H9 (cell line): ENCODE data around the gene SEC24C. TPM values are rescaled to one million over a fixed set of nuclear protein-coding genes. Genes with fewer than 3 reads are reported as not detected.
A peak's percentile ranks its signal among the peaks of the same experiment; 100 is the strongest.

Experiments used
- DNase-seq: peaks from one replicate; pipeline ENCODE4 v3.0.0-alpha.2; 2017
- H2AFZ ChIP-seq: one replicate; pipeline ENCODE4 v1.6.1; 2013; ENCODE audit warnings: mild to moderate bottlenecking, low read length, control low read depth, moderate library complexity
- H2AK5ac ChIP-seq: 2 replicates; pipeline ENCODE4 v1.6.1; 2013; ENCODE audit warnings: low read length, control low read depth, mixed read lengths; ENCODE audit not compliant: insufficient read length
- H2BK120ac ChIP-seq: one replicate; pipeline ENCODE4 v1.6.1; 2013; ENCODE audit warnings: low read depth, mild to moderate bottlenecking, low read length, control low read depth, inconsistent platforms; ENCODE audit not compliant: poor library complexity, severe bottlenecking
- H2BK12ac ChIP-seq: 2 replicates; pipeline ENCODE4 v1.6.1; 2013; ENCODE audit warnings: low read length, control low read depth, mixed read lengths, low read depth; ENCODE audit not compliant: insufficient read length
- H2BK15ac ChIP-seq: 2 replicates; pipeline ENCODE4 v1.6.1; 2013; ENCODE audit warnings: low read depth, low read length, control low read depth
- H2BK20ac ChIP-seq: one replicate; pipeline ENCODE4 v1.6.1; 2013; ENCODE audit warnings: low read depth, mild to moderate bottlenecking, low read length, control low read depth, inconsistent platforms; ENCODE audit not compliant: poor library complexity, severe bottlenecking
- H2BK5ac ChIP-seq: 2 replicates; pipeline ENCODE4 v1.6.1; 2013; ENCODE audit warnings: low read length, control low read depth, mixed read lengths; ENCODE audit not compliant: insufficient read length
- H3K14ac ChIP-seq: 2 replicates; pipeline ENCODE4 v1.6.1; 2013; ENCODE audit warnings: low read length, control low read depth; ENCODE audit not compliant: insufficient read depth
- H3K18ac ChIP-seq: 2 replicates; pipeline ENCODE4 v1.6.1; 2013; ENCODE audit warnings: low read depth, mild to moderate bottlenecking, mixed read lengths, low read length, control low read depth; ENCODE audit not compliant: insufficient read length
- H3K23ac ChIP-seq: 2 replicates; pipeline ENCODE4 v1.6.1; 2013; ENCODE audit warnings: low read length, control low read depth, mixed read lengths, low read depth; ENCODE audit not compliant: insufficient read length
- H3K23me2 ChIP-seq: 2 replicates; pipeline ENCODE4 v1.6.1; 2013; ENCODE audit warnings: low read depth, mild to moderate bottlenecking, mixed read lengths, low read length, control low read depth; ENCODE audit not compliant: insufficient read length, poor library complexity, severe bottlenecking
- H3K27ac ChIP-seq: 2 replicates; pipeline ENCODE4 v1.5.1; 2013; ENCODE audit warnings: low read length, control low read depth, mixed read lengths, low read depth; ENCODE audit not compliant: insufficient read length
- H3K27me3 ChIP-seq: 2 replicates; pipeline ENCODE4 v1.6.1; 2013; ENCODE audit warnings: low read length, control low read depth, inconsistent platforms; ENCODE audit not compliant: insufficient read depth
- H3K4ac ChIP-seq: 2 replicates; pipeline ENCODE4 v1.6.1; 2013; ENCODE audit warnings: low read depth, mild to moderate bottlenecking, control low read depth, inconsistent platforms, low read length, moderate library complexity
- H3K4me1 ChIP-seq: 2 replicates; pipeline ENCODE4 v1.6.1; 2013; ENCODE audit warnings: low read length, control low read depth, inconsistent platforms; ENCODE audit not compliant: insufficient read depth
- H3K4me2 ChIP-seq: 2 replicates; pipeline ENCODE4 v1.6.1; 2013; ENCODE audit warnings: low read length, control low read depth, mixed read lengths; ENCODE audit not compliant: insufficient read length, insufficient read depth
- H3K56ac ChIP-seq: 2 replicates; pipeline ENCODE4 v1.6.1; 2013; ENCODE audit warnings: low read depth, mild to moderate bottlenecking, mixed read lengths, low read length, control low read depth; ENCODE audit not compliant: insufficient read length
- H3K79me1 ChIP-seq: 2 replicates; pipeline ENCODE4 v1.6.1; 2013; ENCODE audit warnings: low read depth, mild to moderate bottlenecking, moderate library complexity, low read length, control low read depth, inconsistent platforms; ENCODE audit not compliant: insufficient read depth, poor library complexity, severe bottlenecking
- H3K79me2 ChIP-seq: 2 replicates; pipeline ENCODE4 v1.6.1; 2013; ENCODE audit warnings: low read length, control low read depth, inconsistent platforms; ENCODE audit not compliant: insufficient read depth
- H3K9ac ChIP-seq: 2 replicates; pipeline ENCODE4 v1.6.1; 2013; ENCODE audit warnings: low read length, control low read depth, mixed read lengths; ENCODE audit not compliant: insufficient read length; ENCODE audit errors: extremely low read depth
- H3K9me3 ChIP-seq: one replicate; pipeline ENCODE4 v1.6.1; 2013; ENCODE audit warnings: low read depth, low read length, inconsistent platforms; ENCODE audit not compliant: control insufficient read depth
- H3T11ph ChIP-seq: one replicate; pipeline ENCODE4 v1.6.1; 2013; ENCODE audit warnings: mild to moderate bottlenecking, low read length, control low read depth, inconsistent platforms
- H4K20me1 ChIP-seq: one replicate; pipeline ENCODE4 v1.6.1; 2013; ENCODE audit not compliant: control insufficient read depth, insufficient read length, insufficient read depth
- H4K5ac ChIP-seq: 2 replicates; pipeline ENCODE4 v1.6.1; 2013; ENCODE audit warnings: low read depth, mild to moderate bottlenecking, mixed read lengths, low read length, control low read depth; ENCODE audit not compliant: insufficient read length
- H4K8ac ChIP-seq: replicated peaks from 2 replicates; pipeline ENCODE4 v1.6.1; 2013; ENCODE audit warnings: low read length, control low read depth, mixed read lengths, low read depth; ENCODE audit not compliant: insufficient read length
- H4K91ac ChIP-seq: 2 replicates; pipeline ENCODE4 v1.6.1; 2013; ENCODE audit warnings: low read depth, mild to moderate bottlenecking, moderate library complexity, mixed read lengths, low read length, control low read depth; ENCODE audit not compliant: insufficient read length
- H3K27ac Mint-ChIP-seq, 3 experiments: 2 replicates in 2 of 3; 3 replicates in 1 of 3; pipeline ENCODE4 v1.8.0; 2020 to 2021; ENCODE audit warnings: mixed read lengths in 3 of 3, mild to moderate bottlenecking in 1 of 3, moderate library complexity in 1 of 3
- H3K27me3 Mint-ChIP-seq: 2 replicates; pipeline ENCODE4 v1.8.0; 2021; ENCODE audit warnings: low read depth, mild to moderate bottlenecking, moderate library complexity, mixed read lengths
- H3K36me3 Mint-ChIP-seq, 3 experiments: 2 replicates in 2 of 3; 3 replicates in 1 of 3; pipeline ENCODE4 v1.8.0; 2020 to 2021; ENCODE audit warnings: low read depth in 3 of 3, mixed read lengths in 3 of 3; ENCODE audit not compliant: insufficient read depth in 1 of 3
- H3K4me1 Mint-ChIP-seq, 2 experiments: 2 replicates each; pipeline ENCODE4 v1.8.0; 2020; ENCODE audit warnings: mixed read lengths in 2 of 2
- H3K4me3 Mint-ChIP-seq, 2 experiments: 2 replicates in 1 of 2; 3 replicates in 1 of 2; pipeline ENCODE4 v1.8.0; 2020 to 2021; ENCODE audit warnings: mild to moderate bottlenecking in 2 of 2, mixed read lengths in 2 of 2, moderate library complexity in 1 of 2
- H3K9me3 Mint-ChIP-seq, 2 experiments: 2 replicates in 1 of 2; 3 replicates in 1 of 2; pipeline ENCODE4 v1.8.0; 2020; ENCODE audit warnings: mild to moderate bottlenecking in 2 of 2, mixed read lengths in 2 of 2, moderate library complexity in 1 of 2
- whole genome bisulfite sequencing: extraction: QIAGEN DNeasy Blood & Tissue Kit; methylation state at CpG from one replicate; pipeline ENCODE4 v1.1.7; 2013; ENCODE audit warnings: missing lambda C conversion rate, low lambda C conversion rate, mixed read lengths; ENCODE audit not compliant: insufficient read length; ENCODE audit errors: extremely low coverage; 5-methylcytosine and 5-hydroxymethylcytosine counted together
- total RNA-seq: library from RNA; stranded (reverse); gene quantifications from 2 replicates; pipeline ENCODE4 v1.2.1, GENCODE V29; 2021
- TF ChIP-seq, protein P1 (sequence below): fragments of 200-600 bp; sonication (generic); conservative IDR thresholded peaks from 3 replicates; pipeline ENCODE4 v1.8.0; 2021; ENCODE audit warnings: antibody characterized with exemption, mild to moderate bottlenecking

The SEC24C gene
- total RNA-seq, 1 experiment from 2014 or later, result 62.4 TPM

DNA sequence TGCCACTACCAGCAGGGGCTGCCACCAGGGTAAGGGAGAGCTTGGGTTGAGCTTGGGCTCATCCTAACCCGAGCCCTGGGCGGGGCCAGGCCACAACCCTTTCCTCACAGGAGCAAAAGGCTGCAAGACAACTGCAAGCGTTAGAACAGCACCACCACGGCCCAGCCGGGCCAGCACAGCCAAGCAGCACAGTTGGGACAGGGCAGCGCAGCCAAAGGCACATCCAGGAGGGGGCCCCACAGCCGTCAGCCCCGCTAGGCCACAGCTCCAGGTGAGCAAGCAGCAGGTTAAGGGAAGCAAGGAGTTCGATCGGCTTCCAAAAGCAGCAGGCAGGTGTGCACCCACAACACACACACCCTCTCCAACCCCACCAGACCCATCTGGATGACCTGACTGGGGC is 74.2 kb downstream of the SEC24C start:
- no peak overlapping the region for H3K4me3 Mint-ChIP-seq
- H3K27ac Mint-ChIP-seq, result no peak overlapping the region; a peak in 1 of 7 replicates
- H2AFZ ChIP-seq, result no peak overlapping the region
- no peak overlapping the region for H2BK20ac ChIP-seq
- H3K79me1 ChIP-seq, result no peaks in the 10 kb centered on the region
- H3T11ph ChIP-seq, result no peak overlapping the region
- no peaks in the 10 kb centered on the region for H3K27me3 Mint-ChIP-seq
- H4K20me1 ChIP-seq, result no peaks in the 10 kb centered on the region
- H3K36me3 Mint-ChIP-seq, result peaks cover 19 to 57% (median 26%) of the 10 kb centered on the region in 3 experiments; a peak in 6 of 7 replicates
- H3K9me3 ChIP-seq, result no peaks in the 10 kb centered on the region
- no peak overlapping the region for H3K56ac ChIP-seq
- H4K5ac ChIP-seq, result no peak overlapping the region
- H4K8ac ChIP-seq, result no peak overlapping the region
- H3K9me3 Mint-ChIP-seq, result no peaks in the 10 kb centered on the region
- no peak overlapping the region for H3K23ac ChIP-seq
- no peaks in the 10 kb centered on the region for H3K27me3 ChIP-seq
- H2AK5ac ChIP-seq, result no peak overlapping the region
- H3K18ac ChIP-seq, result no peak overlapping the region
- no peak overlapping the region for H3K4ac ChIP-seq
- no peak overlapping the region for H2BK120ac ChIP-seq
- H2BK12ac ChIP-seq, result no peak overlapping the region
- H4K91ac ChIP-seq, result no peak overlapping the region
- H3K9ac ChIP-seq, result no peak overlapping the region
- no CpG with 5 or more reads among the region's 10 CpGs for WGBS
- TF ChIP-seq, protein P1, sequence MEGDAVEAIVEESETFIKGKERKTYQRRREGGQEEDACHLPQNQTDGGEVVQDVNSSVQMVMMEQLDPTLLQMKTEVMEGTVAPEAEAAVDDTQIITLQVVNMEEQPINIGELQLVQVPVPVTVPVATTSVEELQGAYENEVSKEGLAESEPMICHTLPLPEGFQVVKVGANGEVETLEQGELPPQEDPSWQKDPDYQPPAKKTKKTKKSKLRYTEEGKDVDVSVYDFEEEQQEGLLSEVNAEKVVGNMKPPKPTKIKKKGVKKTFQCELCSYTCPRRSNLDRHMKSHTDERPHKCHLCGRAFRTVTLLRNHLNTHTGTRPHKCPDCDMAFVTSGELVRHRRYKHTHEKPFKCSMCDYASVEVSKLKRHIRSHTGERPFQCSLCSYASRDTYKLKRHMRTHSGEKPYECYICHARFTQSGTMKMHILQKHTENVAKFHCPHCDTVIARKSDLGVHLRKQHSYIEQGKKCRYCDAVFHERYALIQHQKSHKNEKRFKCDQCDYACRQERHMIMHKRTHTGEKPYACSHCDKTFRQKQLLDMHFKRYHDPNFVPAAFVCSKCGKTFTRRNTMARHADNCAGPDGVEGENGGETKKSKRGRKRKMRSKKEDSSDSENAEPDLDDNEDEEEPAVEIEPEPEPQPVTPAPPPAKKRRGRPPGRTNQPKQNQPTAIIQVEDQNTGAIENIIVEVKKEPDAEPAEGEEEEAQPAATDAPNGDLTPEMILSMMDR, result peak; percentile 36
- no peaks in the 10 kb centered on the region for H3K4me1 ChIP-seq
- H3K4me1 Mint-ChIP-seq, result peaks cover 0 to 3% of the 10 kb centered on the region in 2 experiments; a peak in 1 of 4 replicates
- peak; percentile 58 for DNase-seq
- no peak overlapping the region for H3K14ac ChIP-seq
- H3K79me2 ChIP-seq, result no peaks in the 10 kb centered on the region
- H3K27ac ChIP-seq, result no peak overlapping the region
- no peak overlapping the region for H2BK15ac ChIP-seq
- H3K23me2 ChIP-seq, result no peaks in the 10 kb centered on the region
- no peak overlapping the region for H2BK5ac ChIP-seq
- H3K4me2 ChIP-seq, result no peak overlapping the region
